NCI-H345 treated with DMSO at 0.1 percent for 48 hours (cell line): Measurements from ENCODE around the gene RGS6.
A peak's percentile ranks its signal among the peaks of the same experiment; 100 is the strongest.
"Not testable (repeated sequence)": the region's sequence is repeated elsewhere in the genome, so short reads cannot be mapped to it uniquely, and the experiment has no call there.

Experiments used
- DNase-seq: peaks from one replicate; lab custom pipeline; 2025; ENCODE audit not compliant: unreplicated experiment; lab: John Stamatoyannopoulos, UW

Gene RGS6

GRCh38 chr14:71932229-71932981 lies at the start of gene RGS6:
TSS of gene RGS6 (plus strand) at chr14:71932429.
- peak; percentile 58 for DNase-seq

GRCh38 chr14:71883094-71883493 lies 49.1 kb upstream of the RGS6 start:
- DNase-seq = no peak

DNA sequence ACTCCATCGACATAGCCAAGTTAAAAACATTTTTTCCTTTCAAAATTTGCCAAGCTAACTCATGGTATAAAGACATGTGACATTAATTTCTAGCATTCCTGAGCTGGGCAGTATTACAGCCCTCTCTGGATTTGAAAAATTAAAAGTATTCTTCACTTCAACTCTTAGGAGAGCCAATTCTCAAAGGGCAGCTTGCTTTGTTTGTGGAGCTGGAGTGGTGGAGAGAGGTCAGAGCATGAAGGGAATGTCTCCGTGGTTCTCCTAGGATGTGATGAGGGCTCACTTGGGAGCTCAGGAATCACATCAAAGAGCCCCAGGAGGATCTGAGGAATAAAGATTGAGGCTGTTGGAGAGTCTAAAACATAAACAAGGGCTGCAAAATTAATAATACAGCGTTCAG lies 46.9 kb upstream of the RGS6 start:
- DNase-seq = no peak

DNA sequence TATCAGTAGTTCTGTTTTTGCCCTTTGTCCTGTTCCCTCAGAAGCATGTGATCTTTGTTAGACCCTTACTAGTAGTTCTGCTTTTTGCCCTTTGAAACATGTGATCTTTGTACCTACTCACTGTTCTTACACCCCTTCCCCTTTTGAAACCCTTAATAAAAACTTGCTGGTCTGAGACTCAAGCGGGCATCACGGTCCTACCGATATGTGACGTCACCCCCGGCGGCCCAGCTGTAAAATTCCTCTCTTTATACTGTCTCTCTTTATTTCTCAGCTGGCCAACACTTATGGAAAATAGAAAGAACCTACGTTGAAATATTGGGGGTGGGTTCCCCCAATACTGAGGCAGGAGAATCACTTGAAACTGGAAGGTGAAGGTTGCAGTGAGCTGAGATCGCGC lies 44.4 kb upstream of the RGS6 start:
- DNase-seq = not testable (repeated sequence)

DNA sequence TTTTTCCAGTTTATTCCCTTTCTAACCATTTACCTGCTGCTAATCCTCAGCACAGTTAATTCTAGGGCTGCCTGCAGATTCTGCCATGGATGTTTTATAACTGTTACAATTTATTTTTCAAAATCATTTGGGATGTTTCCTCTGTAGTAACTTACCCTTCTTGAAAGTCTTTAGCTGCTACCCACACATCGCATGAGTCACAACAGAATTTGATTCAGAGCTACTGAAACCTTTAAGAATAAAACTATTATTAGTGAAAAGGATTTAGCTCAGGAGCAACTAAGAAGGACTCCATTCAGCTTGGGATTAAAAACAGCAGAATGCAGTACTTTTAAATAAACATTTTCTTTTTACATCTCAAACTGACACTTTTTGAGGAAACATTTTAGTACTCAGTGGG lies 41.7 kb upstream of the RGS6 start:
- DNase-seq = no peak

GRCh38 chr14:71891185-71891584 lies 41.0 kb upstream of the RGS6 start:
- no peak for DNase-seq

DNA sequence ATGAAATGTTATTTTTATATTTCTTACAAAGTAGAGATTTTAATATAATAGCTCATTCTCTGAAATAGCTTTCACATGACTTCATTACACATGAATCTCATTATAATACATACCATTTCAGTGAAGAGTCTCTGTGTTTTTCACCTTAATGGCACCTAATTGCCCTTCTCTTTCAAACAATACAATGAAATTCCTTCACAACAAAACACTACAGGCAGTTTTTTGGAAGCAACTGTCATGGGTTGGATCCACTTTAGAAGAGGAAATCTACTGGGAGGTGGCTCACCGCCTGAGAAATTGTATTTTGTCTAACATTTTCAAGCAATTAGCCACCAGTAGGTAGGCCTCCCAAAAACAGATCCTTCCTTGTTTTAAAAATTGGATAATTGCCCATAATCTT lies 40.3 kb upstream of the RGS6 start:
- no peak for DNase-seq

DNA sequence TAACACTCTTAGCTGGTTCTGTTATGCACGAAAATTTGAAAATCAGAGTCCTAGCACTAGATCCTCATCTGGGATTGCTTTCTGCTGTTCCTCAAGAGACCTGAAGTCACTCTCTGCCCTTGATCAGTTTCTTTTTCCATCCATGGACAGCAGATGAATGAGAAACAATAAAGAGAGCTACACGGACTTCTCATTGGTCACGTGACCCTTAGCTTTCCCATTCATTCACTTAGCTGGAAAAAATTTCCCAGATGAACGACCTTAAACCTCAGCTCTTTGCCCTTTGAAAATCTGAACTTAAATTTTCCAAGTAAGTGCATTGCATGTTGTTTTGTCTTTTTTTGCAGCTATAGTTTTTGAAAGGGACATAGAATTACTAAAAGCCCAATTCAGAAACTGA lies 27.2 kb upstream of the RGS6 start:
- DNase-seq = no peak

- DNase-seq = no peak
Observed at GRCh38 chr14:71905860-71906259, 26.4 kb upstream of the RGS6 start.

GRCh38 chr14:71907793-71908515 lies 24.3 kb upstream of the RGS6 start:
- no peak for DNase-seq

GRCh38 chr14:71911669-71912068 lies 20.6 kb upstream of the RGS6 start:
- DNase-seq = no peak

GRCh38 chr14:71913342-71913741 lies 18.9 kb upstream of the RGS6 start:
- DNase-seq = no peak

DNA sequence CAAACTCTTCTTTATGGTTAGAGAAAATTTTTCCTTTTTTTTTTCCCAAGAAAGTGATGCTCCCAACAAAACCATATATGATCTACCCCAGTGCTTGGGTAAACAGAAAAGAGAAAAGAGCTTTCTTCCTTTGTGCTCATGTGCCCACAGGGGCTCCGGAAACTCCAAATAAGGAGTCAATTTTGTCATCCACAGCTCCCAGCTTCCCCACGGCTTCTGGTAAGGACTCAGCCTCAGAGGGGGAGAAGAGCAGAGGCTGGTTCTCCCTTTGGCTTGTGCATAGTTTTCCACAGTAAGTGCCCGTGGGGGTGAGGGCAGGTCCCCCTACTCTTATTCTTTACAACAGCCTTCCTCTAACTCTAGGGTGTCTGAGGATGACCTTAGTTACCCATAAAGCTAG lies 13.3 kb upstream of the RGS6 start:
- DNase-seq = peak; percentile 8

- DNase-seq = no peak
Observed at GRCh38 chr14:71923513-71923912, 8.7 kb upstream of the RGS6 start.

DNA sequence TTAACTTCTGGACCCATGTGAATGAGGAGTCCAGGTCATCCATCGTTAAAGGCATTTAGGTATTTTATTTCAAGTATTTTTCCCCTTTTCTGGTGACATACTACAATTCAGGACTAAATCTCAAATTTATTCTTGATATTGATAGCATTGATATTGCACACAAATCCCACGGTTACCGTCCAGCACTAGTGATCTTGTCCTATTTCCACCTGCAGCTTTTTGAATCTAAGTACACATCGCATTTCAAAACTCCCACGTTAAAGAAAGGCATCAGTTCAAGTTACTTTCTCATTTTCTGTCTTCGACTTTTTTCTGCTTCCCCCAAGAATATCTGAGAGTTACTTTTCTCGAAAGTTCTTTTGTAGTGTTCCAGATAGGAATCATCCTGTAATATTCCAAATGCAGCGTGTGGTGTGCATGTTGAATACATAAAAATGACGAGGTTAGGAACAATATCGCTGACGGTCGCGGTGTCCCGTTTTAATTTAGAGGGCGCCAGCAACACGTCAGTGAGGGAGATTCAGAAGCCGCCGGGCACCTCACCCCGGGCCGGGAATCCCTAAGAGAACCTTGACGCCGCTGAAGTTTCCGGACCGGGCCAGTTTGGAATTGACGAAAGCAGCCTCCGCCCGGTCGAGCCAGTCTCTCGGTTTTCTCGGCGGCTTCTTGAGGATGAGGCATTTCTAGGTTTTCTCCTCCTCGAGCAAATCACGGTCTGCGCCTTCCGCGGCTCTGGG lies 569 bp upstream of the RGS6 start:
- no peak for DNase-seq

GRCh38 chr14:71933001-71933587 lies 865 bp downstream of the RGS6 start:
- DNase-seq = peak; percentile 17

DNA sequence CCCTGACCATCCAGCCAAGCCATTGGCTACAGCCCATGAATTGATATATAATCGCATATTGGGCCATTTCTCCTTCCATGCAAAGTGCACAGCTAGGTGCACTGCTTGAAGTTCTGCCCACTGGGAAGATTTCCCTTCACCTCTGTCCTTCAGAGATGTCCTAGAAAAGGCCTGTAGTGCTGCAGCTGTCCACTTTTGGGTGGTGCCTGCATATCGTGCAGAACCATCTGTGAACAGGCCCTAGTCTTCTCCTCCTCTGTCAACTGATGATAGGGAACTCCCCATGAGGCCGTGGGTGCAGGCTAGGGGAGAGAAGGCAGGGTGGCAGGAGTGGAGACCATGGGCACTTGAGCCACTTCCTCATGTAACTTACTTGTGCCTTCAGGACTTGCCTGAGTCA lies 6.0 kb downstream of the RGS6 start:
- DNase-seq = not testable (repeated sequence)

- not testable (repeated sequence) for DNase-seq
Observed at GRCh38 chr14:71939344-71939743, 7.1 kb downstream of the RGS6 start.

DNA sequence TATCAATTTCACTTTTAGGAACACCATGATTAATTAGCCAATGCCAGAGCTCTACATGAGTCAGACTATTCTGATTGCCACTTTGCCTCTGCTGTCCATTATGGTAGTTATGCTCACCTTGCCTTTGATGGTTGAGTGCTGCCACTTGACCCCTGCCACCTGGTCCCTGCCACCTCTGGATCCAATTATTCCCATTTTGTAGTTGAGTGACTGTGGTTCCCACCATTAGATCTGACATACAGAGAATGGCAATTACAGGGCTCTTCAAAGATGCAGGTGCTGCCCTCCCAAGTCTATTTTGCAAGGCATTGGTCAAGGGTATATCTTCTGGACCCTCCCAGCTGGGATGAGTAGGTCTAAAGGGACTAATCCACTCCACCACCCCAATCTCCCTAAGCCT lies 8.3 kb downstream of the RGS6 start:
- not testable (repeated sequence) for DNase-seq

DNA sequence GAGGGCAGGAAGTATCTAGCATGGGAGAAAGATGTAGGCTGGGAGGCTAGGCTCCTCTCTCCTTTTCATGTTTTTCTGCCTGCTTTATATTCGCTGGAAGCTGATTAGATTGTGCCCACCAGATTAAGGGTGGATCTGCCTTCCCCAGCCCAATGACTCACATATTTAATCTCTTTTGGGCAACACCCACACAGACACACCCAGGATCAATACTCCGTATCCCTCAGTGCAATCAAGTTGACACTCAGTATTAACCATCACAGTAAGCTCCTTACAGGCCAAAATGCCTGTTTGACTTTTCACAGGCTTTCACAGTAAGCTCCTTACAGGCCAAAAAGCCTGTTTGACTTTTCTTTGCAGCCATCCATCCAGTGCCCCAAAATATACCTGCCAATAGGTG lies 9.4 kb downstream of the RGS6 start:
- not testable (repeated sequence) for DNase-seq

GRCh38 chr14:71942904-71943694 lies 10.9 kb downstream of the RGS6 start:
- no peak for DNase-seq
